ENCODE results near the gene PPP1R13L.
A peak's percentile ranks its signal among the peaks of the same experiment; 100 is the strongest.
"Not testable (repeated sequence)": the region's sequence is repeated elsewhere in the genome, so short reads cannot be mapped to it uniquely, and the experiment has no call there.

The PPP1R13L gene

GRCh38 chr19:45432543-45432942 lies 27.7 kb upstream of the PPP1R13L start:
- DNase-seq (ENCODE audit: low read depth in 3 of 3) = not testable (repeated sequence)

- DNase-seq (ENCODE audit: low read depth in 3 of 3) = not testable (repeated sequence)
These were observed 26.1 kb upstream of the PPP1R13L start for GRCh38 chr19:45431008-45431407.

- not testable (repeated sequence) for DNase-seq (ENCODE audit: low read depth in 3 of 3)
These were observed 25.0 kb upstream of the PPP1R13L start for GRCh38 chr19:45429896-45430295.

- no peak for DNase-seq (ENCODE audit: low read depth in 3 of 3)
These were observed 23.7 kb upstream of the PPP1R13L start for GRCh38 chr19:45428384-45429231.

- DNase-seq (ENCODE audit: low read depth in 3 of 3) = peak in 1 of 3 experiments; percentile 42
These were observed 19.6 kb upstream of the PPP1R13L start for GRCh38 chr19:45424191-45425058.

- peak; percentile 62 to 93 (median 62) for DNase-seq (ENCODE audit: low read depth in 3 of 3)
These were observed 18.8 kb upstream of the PPP1R13L start, which contains the start of gene ERCC1 for GRCh38 chr19:45423589-45424190. Gene ERCC1 (minus strand): TSS chr19:45423917. CDS start chr19:45423374, 543 bp downstream.

GRCh38 chr19:45423033-45423588 lies 18.2 kb upstream of the PPP1R13L start:
- DNase-seq (ENCODE audit: low read depth in 3 of 3) = no peak

GRCh38 chr19:45421947-45422498 lies 17.2 kb upstream of the PPP1R13L start:
- DNase-seq (ENCODE audit: low read depth in 3 of 3) = no peak

GRCh38 chr19:45420871-45421270 lies 16.0 kb upstream of the PPP1R13L start:
- DNase-seq (ENCODE audit: low read depth in 3 of 3) = no peak

- DNase-seq (ENCODE audit: low read depth in 3 of 3) = no peak
These were observed 15.5 kb upstream of the PPP1R13L start for GRCh38 chr19:45420356-45420755.

- no peak for DNase-seq (ENCODE audit: low read depth in 3 of 3)
These were observed 15.0 kb upstream of the PPP1R13L start for GRCh38 chr19:45419895-45420294.

GRCh38 chr19:45419396-45419795 lies 14.5 kb upstream of the PPP1R13L start:
- DNase-seq (ENCODE audit: low read depth in 3 of 3) = no peak

GRCh38 chr19:45418802-45419201 lies 13.9 kb upstream of the PPP1R13L start:
- no peak for DNase-seq (ENCODE audit: low read depth in 3 of 3)

GRCh38 chr19:45417151-45417550 lies 12.3 kb upstream of the PPP1R13L start:
- DNase-seq (ENCODE audit: low read depth in 3 of 3) = no peak

GRCh38 chr19:45414468-45414867 lies 9.6 kb upstream of the PPP1R13L start:
- DNase-seq (ENCODE audit: low read depth in 3 of 3) = no peak

- no peak for DNase-seq (ENCODE audit: low read depth in 3 of 3)
These were observed 8.6 kb upstream of the PPP1R13L start for GRCh38 chr19:45413497-45413896.

- DNase-seq (ENCODE audit: low read depth in 3 of 3) = not testable (repeated sequence)
These were observed 5.5 kb upstream of the PPP1R13L start for GRCh38 chr19:45410330-45410729.

- DNase-seq (ENCODE audit: low read depth in 3 of 3) = no peak
These were observed 4.7 kb upstream of the PPP1R13L start for GRCh38 chr19:45409557-45409920.

GRCh38 chr19:45408830-45409556 lies 4.1 kb upstream of the PPP1R13L start:
- DNase-seq (ENCODE audit: low read depth in 3 of 3) = no peak

GRCh38 chr19:45408121-45408520 lies 3.3 kb upstream of the PPP1R13L start:
- no peak for DNase-seq (ENCODE audit: low read depth in 3 of 3)

GRCh38 chr19:45407585-45407984 lies 2.7 kb upstream of the PPP1R13L start:
- DNase-seq (ENCODE audit: low read depth in 3 of 3) = not testable (repeated sequence)

All from stimulated activated CD4-positive, alpha-beta T cell treated with anti-CD3 and anti-CD28 coated beads, TNF-alpha, amount 100 ng/mL, for 24 hours (primary cell).